HCT116 (cell line): ENCODE measurements around the gene TBC1D25.

Experiments
- EGR1 ChIP-seq: IDR thresholded peaks from 2 replicates; pipeline ENCODE4 v1.6.1; 2012; ENCODE audit warnings: low read depth
- EZH2 ChIP-seq: fragments of 200-600 bp; sonication (generic); IDR thresholded peaks from 2 replicates; pipeline ENCODE4 v1.6.1; 2017; ENCODE audit warnings: antibody characterized with exemption, mixed run types
- JUND ChIP-seq: IDR thresholded peaks from 2 replicates; pipeline ENCODE4 v1.6.1; 2012
- POLR2A ChIP-seq: IDR thresholded peaks from 2 replicates; pipeline ENCODE4 v1.7.0; 2011; ENCODE audit warnings: borderline replicate concordance; ENCODE audit not compliant: insufficient read depth, insufficient read length; ENCODE audit errors: extremely low read depth
- POLR2AphosphoS5 ChIP-seq: IDR thresholded peaks from 2 replicates; pipeline ENCODE4 v1.6.1; 2011; ENCODE audit warnings: mild to moderate bottlenecking, low read depth, low read length, moderate library complexity
- REST ChIP-seq: IDR thresholded peaks from 2 replicates; pipeline ENCODE4 v1.6.1; 2012; ENCODE audit warnings: low read depth
- SP1 ChIP-seq: IDR thresholded peaks from 2 replicates; pipeline ENCODE4 v1.6.1; 2012; ENCODE audit warnings: low read depth
- YY1 ChIP-seq: IDR thresholded peaks from 2 replicates; pipeline ENCODE4 v1.6.1; 2011; ENCODE audit warnings: low read length, low read depth, moderate library complexity, mild to moderate bottlenecking; ENCODE audit not compliant: insufficient replicate concordance; ENCODE audit errors: extremely low read depth
- TF ChIP-seq, protein P1 (sequence below): IDR thresholded peaks from 2 replicates; pipeline ENCODE4 v1.6.1; 2011; ENCODE audit warnings: mild to moderate bottlenecking, low read length, moderate library complexity; ENCODE audit not compliant: insufficient replicate concordance; ENCODE audit errors: extremely low read depth
- TF ChIP-seq, protein P2 (sequence below), 3 experiments: fragments of 200-600 bp in 1 of 3; sonication (generic) in 1 of 3; IDR thresholded peaks in 2 of 3; conservative IDR thresholded peaks in 1 of 3; 2 replicates each; pipeline ENCODE4 v1.5.1; 2012 to 2017; ENCODE audit warnings: low read depth in 2 of 3, low read length in 2 of 3, antibody characterized with exemption in 1 of 3, borderline replicate concordance in 1 of 3, control low read depth in 1 of 3, mild to moderate bottlenecking in 1 of 3, mixed read lengths in 1 of 3, mixed run types in 1 of 3, moderate library complexity in 1 of 3; ENCODE audit not compliant: insufficient read depth in 1 of 3

DNA sequence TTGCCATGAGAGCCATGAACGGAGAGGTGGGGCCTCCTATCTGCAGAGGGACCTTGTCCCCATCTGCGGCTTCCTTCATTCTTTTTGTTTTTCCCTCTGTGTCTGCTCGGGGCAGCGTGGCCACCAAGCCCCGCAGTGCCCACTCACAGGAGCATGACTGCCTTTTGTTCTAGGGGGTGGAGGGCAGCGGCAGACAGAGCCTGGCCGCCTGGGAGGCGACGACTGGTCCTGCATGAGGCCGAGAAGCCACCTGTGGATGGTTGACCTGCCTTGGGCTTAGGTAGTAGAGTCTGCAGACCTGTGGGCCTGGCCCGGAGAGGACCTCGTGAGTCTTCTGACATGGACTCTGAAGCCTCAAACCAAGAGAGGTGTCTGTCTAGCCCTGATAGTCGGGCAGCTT lies 36.1 kb downstream of the TBC1D25 start:
- TF ChIP-seq SP1: no peak
- TF ChIP-seq REST: no peak
- TF ChIP-seq JUND: no peak
- no peak for TF ChIP-seq EZH2
- TF ChIP-seq POLR2A: no peak
- TF ChIP-seq, protein P1, sequence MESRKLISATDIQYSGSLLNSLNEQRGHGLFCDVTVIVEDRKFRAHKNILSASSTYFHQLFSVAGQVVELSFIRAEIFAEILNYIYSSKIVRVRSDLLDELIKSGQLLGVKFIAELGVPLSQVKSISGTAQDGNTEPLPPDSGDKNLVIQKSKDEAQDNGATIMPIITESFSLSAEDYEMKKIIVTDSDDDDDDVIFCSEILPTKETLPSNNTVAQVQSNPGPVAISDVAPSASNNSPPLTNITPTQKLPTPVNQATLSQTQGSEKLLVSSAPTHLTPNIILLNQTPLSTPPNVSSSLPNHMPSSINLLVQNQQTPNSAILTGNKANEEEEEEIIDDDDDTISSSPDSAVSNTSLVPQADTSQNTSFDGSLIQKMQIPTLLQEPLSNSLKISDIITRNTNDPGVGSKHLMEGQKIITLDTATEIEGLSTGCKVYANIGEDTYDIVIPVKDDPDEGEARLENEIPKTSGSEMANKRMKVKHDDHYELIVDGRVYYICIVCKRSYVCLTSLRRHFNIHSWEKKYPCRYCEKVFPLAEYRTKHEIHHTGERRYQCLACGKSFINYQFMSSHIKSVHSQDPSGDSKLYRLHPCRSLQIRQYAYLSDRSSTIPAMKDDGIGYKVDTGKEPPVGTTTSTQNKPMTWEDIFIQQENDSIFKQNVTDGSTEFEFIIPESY: no peak
- TF ChIP-seq EGR1: no peak
- TF ChIP-seq, protein P2, sequence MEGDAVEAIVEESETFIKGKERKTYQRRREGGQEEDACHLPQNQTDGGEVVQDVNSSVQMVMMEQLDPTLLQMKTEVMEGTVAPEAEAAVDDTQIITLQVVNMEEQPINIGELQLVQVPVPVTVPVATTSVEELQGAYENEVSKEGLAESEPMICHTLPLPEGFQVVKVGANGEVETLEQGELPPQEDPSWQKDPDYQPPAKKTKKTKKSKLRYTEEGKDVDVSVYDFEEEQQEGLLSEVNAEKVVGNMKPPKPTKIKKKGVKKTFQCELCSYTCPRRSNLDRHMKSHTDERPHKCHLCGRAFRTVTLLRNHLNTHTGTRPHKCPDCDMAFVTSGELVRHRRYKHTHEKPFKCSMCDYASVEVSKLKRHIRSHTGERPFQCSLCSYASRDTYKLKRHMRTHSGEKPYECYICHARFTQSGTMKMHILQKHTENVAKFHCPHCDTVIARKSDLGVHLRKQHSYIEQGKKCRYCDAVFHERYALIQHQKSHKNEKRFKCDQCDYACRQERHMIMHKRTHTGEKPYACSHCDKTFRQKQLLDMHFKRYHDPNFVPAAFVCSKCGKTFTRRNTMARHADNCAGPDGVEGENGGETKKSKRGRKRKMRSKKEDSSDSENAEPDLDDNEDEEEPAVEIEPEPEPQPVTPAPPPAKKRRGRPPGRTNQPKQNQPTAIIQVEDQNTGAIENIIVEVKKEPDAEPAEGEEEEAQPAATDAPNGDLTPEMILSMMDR (IDR thresholded peaks at IDR 0.05 in 2 of 3, conservative IDR thresholded peaks at IDR 0.05 in 1 of 3; ENCODE audit: borderline replicate concordance in 1 of 3, insufficient read depth in 1 of 3, low read depth in 2 of 3, low read length in 2 of 3): no peak
- TF ChIP-seq YY1: no peak
- no peak for TF ChIP-seq POLR2AphosphoS5
